GM12875 (cell line): ENCODE measurements around the gene PDZD8.

Experiments used
- H3K4me3 ChIP-seq: one replicate; pipeline ENCODE4 v1.5.1; 2011; ENCODE audit warnings: low read depth, low read length, control low read depth
- TF ChIP-seq, protein P1 (sequence below): IDR thresholded peaks from 2 replicates; pipeline ENCODE4 v1.5.1; 2011; ENCODE audit warnings: low read depth, mild to moderate bottlenecking, control low read depth, inconsistent platforms, low read length, moderate library complexity, borderline replicate concordance; ENCODE audit not compliant: insufficient read depth

Gene PDZD8

DNA sequence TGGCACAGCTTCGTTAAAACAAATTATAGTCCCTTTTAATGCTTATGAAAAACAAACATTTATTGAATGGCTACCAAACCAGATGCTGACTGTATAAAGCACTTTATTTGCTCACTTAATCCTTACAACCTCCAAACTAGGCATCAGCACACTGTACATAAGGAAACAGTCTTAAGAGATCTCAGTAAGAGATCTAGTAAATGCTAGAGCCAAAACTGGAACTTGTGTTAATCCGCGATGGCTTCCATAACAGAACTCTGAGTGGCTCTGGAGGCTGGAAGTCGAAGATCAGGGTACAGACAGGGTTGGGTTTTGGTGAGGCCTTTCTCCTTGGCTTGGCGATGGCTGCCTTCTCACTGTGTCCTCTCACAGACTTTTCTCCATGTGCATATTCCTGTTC is 27.0 kb downstream of the PDZD8 start:
- TF ChIP-seq, protein P1, sequence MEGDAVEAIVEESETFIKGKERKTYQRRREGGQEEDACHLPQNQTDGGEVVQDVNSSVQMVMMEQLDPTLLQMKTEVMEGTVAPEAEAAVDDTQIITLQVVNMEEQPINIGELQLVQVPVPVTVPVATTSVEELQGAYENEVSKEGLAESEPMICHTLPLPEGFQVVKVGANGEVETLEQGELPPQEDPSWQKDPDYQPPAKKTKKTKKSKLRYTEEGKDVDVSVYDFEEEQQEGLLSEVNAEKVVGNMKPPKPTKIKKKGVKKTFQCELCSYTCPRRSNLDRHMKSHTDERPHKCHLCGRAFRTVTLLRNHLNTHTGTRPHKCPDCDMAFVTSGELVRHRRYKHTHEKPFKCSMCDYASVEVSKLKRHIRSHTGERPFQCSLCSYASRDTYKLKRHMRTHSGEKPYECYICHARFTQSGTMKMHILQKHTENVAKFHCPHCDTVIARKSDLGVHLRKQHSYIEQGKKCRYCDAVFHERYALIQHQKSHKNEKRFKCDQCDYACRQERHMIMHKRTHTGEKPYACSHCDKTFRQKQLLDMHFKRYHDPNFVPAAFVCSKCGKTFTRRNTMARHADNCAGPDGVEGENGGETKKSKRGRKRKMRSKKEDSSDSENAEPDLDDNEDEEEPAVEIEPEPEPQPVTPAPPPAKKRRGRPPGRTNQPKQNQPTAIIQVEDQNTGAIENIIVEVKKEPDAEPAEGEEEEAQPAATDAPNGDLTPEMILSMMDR: no peak
- no peak overlapping the region for H3K4me3 ChIP-seq

DNA sequence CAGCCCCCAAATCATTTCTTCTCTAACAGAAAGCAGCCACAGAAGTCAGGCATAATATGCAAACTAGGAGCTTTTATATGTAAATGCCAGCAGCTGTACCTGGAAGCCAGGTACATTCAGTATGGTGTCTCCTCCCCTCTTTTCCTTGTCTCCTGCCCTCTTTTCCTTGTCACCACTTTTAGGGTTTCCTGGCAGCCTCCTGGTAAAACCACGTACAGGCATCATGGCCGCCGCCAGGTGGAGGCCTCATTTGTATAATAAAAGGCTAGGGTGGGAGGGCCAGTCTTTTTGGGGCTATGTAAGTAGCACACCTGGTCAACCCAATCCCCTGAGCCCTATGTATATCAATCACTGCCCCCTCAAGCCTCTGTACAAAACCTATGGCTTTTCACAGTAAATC is 28.7 kb downstream of the PDZD8 start:
- TF ChIP-seq, protein P1: no peak
- no peak overlapping the region for H3K4me3 ChIP-seq

- TF ChIP-seq, protein P1: no peak
- no peak overlapping the region for H3K4me3 ChIP-seq
Measured at GRCh38 chr10:117345143-117345542, 30.1 kb downstream of the PDZD8 start.

DNA sequence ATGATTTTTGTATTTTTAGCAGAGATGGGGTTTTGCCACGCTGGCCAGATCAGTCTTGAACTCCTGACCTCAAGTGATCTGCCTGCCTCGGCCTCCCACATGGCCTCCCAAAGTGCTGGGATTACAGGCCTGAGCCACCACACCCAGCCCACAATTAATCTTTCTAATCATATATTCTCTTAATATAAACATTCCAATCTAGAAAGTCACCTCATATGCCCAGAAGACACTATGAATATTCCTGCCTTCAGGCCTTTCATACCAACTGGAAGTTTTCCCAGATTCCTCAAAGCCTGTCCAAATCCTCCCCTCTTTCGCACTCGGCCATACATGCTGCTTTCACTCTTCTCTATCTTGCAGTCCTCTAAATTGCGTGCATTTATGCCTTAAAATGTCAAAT is 32.6 kb downstream of the PDZD8 start:
- TF ChIP-seq, protein P1: no peak
- no peak overlapping the region for H3K4me3 ChIP-seq

DNA sequence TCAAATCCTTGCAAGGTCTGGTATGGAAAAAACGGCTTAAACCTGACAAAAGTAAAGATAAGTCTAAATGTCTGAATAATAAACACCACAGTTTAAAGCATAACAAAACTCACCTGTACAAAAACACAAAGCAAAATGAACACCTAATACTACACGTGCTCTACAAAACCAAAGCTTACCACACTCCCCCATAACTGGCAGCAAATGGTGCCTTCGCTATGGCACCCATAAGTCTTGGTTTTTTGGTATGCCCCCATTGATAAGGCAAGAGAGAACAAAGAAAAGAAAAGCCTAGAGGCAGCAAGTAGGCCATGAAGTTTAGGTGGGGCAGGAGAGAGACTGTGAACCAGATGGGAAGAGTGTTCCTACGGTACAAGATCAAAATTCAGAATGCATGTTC is 34.2 kb downstream of the PDZD8 start:
- TF ChIP-seq, protein P1: no peak

GRCh38 chr10:117339979-117340378 is 35.3 kb downstream of the PDZD8 start:
- no peak overlapping the region for H3K4me3 ChIP-seq
- TF ChIP-seq, protein P1: no peak

More for the DNA sequence above, 34.2 kb downstream of the PDZD8 start:
- H3K4me3 ChIP-seq: no peak overlapping the region

GRCh38 chr10:117339578-117339977 is 35.7 kb downstream of the PDZD8 start:
- TF ChIP-seq, protein P1: no peak
- H3K4me3 ChIP-seq: no peak overlapping the region
